Measurements from ENCODE around the gene DNAAF5.
A peak's percentile ranks its signal among the peaks of the same experiment; 100 is the strongest.

The DNAAF5 gene

DNA sequence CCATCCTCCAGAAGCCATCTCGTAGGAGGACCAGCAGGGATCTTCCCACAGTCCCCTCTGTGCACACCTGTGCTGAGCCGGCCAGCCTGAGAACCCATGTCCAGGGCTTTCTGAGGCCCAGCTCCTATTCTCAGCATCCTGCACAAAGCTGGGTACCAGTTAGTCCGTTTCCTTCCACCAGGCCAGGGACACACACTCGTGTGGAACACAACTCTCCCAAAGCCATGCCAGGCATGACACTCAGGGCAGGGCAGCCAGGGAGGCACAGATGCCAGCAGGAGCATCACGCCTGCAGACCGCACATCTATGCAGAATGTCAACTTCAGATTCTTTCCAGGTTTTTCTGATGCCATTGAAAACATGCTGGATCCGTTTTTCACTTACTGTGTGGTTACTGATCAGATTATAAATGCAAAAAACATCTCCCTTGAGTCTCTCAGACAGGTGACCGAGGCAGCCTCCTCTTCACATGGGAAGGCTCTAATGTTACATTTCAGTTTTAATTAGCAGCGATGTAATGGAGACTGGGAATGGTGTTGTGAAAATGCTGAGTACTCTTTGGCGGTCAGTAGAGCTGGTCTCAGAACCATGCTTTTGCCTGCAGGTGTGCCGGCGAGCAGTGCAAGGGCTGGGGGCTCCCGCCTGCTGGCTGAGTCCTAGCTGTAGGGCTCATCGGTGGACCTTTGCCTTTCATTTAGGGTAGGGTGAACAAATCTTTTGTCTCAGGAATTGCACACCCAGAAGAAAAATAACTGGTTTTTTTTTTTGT, 102.5 kb downstream of the DNAAF5 start:
- Mint-ChIP-seq H3K9me3 (no peaks in the 10 kb centered on the region), H3K27ac (peak overlapping the region in 1 of 2 donors; percentile 59), H3K27me3 (no peaks in the 10 kb centered on the region), H3K4me1 (peaks cover 64% of the 10 kb centered on the region), H3K4me3 (no peak overlapping the region)
- ATAC-seq (no peak), DNase-seq (no peak)

DNA sequence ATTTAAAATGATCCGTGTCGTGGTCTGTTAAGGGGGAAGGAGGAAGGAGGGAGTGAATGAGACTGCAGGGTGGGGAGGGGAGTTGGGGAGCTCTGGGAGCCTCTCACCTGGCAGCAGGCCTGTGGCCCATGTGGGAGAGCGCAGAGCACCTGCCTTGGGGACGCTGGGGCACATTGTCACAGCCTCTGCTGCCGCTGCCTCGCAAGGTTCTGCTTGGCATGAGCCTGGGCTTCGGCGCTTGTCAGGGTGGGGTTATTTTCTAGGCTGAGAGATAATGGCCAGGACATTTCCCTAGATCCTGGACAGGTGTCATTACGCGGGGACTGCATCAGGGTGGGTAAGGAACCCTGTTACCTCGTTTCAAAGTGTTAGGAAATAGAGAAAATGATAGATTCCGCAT, 103.6 kb downstream of the DNAAF5 start:
- Mint-ChIP-seq H3K27me3 (no peaks in the 10 kb centered on the region), H3K9me3 (no peaks in the 10 kb centered on the region), H3K4me1 (peaks cover 70% of the 10 kb centered on the region), H3K27ac (peak overlapping the region in 1 of 2 donors; percentile 42), H3K4me3 (peak overlapping the region in 1 of 2 donors; percentile 92)
- DNase-seq (no peak), ATAC-seq (no peak)

DNA sequence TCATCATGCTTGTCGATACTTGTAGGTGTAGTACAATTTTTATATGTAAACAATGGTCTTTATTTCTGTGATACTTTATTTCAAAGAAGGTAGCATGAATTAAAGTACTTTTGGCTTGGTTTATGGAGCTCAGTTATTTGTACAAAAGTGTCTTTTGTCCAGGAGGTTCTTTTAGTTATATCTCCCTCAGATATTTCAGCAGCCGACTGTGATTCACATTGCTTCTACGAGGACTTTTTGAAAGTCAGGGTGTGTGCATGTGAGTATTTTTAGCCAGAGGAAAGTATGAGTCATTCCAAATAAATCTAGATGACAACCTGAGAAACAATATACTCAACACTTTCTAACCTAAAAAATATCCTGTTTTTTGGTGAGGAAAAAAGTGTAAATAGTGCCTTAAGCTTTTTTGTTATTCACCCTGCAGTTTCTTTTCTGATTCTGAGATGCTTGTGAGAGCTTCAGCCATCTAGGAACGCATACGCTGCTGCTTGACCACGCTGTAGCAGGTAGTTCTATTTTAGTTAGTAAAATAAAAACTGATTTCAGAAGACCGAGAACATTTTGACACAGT, 105.2 kb downstream of the DNAAF5 start:
- no peaks in the 10 kb centered on the region for H3K27me3 Mint-ChIP-seq
- DNase-seq, result peak; percentile 11 to 37
- H3K9me3 Mint-ChIP-seq, result no peaks in the 10 kb centered on the region
- ATAC-seq, result peak; percentile 76
- H3K4me3 Mint-ChIP-seq, result peak overlapping the region; percentile 86 to 92
- H3K27ac Mint-ChIP-seq, result peak overlapping the region; percentile 99 to 100
- peaks cover 77% of the 10 kb centered on the region for H3K4me1 Mint-ChIP-seq

DNA sequence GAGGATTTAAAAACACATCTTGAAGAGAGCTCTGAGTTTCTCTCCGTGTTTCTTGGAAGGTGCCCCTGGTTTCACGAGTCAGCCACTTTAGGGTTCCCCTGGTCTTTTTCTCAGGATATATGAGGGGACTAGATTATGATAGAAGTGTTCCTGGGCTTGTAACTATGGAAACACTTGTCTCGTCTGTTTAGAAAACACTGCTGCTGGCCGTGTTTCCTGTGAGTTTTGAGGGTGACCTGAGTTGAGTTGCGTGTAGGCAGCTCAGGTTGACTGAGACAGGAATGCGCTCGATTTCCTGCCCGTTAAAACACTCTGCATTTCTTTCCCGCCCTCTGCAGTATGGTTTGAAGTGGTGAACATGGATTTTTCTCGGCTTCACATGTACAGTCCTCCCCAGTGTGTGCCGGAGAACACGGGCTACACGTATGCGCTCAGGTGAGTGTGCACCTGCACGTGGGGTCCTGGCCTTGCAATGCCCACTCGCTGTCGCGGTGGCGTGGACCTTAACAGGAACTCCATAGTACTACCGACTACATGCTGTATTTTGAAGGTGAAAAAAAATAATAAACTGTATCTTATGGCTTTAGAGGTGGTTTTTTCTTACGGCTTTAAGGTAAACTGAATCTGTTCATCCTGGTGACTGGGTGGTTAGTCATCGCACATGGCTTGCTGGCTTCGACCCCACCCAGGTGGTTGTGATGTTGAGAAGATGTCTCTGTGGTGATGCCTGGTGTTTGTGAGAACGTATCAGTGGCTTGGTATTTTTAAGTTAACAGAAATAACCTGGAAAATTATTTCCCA, 105.9 kb downstream of the DNAAF5 start, which contains the start of gene SUN1:
Gene SUN1 (plus strand): TSS at position 310 of the 801 bp plus-strand sequence. CDS start 49 bp downstream, at position 359.
- Mint-ChIP-seq H3K9me3 (no peaks in the 10 kb centered on the region), H3K27ac (peak within 1 kb of the TSS; percentile 99 to 100), H3K4me3 (peak within 1 kb of the TSS; percentile 86 to 92), H3K27me3 (no peaks in the 10 kb centered on the region), H3K4me1 (peaks cover 81% of the 10 kb centered on the region)
- ATAC-seq (peak; percentile 86), DNase-seq (peak; percentile 51 to 73)

DNA sequence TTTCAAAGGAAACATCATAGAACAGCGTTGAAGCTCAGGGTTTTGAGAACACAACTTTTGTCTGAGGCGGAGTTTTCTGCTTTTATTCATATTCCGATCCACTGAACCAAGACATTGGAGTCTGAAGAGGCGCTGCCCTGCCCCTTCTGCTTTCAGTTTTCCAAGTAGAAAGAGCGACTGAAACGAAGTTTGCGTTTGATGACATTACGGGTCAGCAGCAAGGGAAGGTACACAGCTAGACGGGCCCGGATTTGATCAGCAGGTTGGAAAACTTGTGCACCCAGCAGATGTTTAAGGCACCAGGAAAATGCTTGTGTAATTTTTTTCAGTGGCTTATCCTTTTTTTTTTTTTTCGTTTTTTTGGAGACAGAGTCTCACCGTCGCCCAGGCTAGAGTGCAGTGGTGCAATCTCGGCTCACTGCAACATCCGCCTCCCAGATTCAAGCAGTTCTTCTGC, 106.5 kb downstream of the DNAAF5 start:
- DNase-seq (no peak), ATAC-seq (no peak)
- peak overlapping the region; percentile 86 to 92 for H3K4me3 Mint-ChIP-seq
- H3K9me3 Mint-ChIP-seq, result no peaks in the 10 kb centered on the region
- H3K27ac Mint-ChIP-seq, result peak overlapping the region; percentile 99 to 100
- peaks cover 81% of the 10 kb centered on the region for H3K4me1 Mint-ChIP-seq
- H3K27me3 Mint-ChIP-seq, result no peaks in the 10 kb centered on the region

DNA sequence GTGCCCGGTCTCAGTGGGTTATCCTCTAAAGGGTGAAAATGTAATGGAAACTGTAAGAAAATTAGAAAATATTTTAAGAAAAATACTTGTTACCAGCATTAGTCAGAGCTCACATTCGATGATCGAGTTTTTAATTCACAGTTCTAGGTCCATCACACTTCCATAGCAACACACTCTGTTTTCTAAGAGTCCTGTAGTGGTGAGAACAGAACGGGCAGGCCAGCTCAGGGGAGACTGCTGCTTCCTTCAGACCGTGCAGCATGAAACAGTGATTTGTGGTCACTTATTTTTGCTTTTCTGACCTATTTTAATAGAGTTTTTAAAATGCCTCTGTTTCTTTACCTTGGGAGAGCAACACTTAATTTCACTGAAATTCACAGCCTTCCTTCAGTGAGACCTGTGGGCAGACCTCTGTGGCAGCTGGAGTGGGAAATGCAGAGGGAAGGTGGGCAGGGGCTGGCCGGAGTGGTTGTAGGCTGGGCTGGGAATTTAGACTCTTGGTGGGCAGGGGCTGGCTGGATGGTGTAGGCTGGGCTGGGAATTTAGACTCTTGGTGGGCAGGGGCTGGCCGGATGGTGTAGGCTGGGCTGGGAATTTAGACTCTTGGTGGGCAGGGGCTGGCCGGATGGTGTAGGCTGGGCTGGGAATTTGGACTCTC, 107.2 kb downstream of the DNAAF5 start:
- no peak for DNase-seq
- Mint-ChIP-seq H3K9me3 (no peaks in the 10 kb centered on the region), H3K4me1 (peaks cover 81% of the 10 kb centered on the region), H3K27me3 (no peaks in the 10 kb centered on the region), H3K4me3 (peak overlapping the region in 1 of 2 donors; percentile 92), H3K27ac (peak overlapping the region in 1 of 2 donors; percentile 18)
- ATAC-seq, result no peak

DNA sequence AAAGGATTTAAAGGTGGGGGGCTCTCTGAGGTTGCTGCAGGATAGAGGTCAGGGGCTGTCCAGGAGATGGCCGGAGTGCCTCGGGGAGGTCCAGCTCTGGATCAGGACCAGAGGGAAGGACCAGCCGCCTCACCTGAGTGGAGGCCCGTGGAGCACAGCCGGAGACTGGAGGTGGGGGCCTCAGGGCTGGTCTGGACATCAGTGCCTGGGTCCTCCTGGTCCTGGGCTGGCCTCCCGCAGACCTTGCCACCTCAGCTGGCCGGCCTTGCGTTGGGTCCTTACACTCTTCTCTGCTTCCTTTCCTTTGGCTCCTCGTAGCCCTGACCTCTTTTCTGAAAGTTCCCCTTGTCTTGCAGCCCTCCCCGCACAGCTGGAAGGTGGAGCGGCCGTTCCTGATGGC, 107.8 kb downstream of the DNAAF5 start:
- Mint-ChIP-seq H3K27ac (peak overlapping the region in 1 of 2 donors; percentile 60), H3K4me1 (peaks cover 77% of the 10 kb centered on the region), H3K27me3 (no peaks in the 10 kb centered on the region), H3K9me3 (no peaks in the 10 kb centered on the region), H3K4me3 (peak overlapping the region in 1 of 2 donors; percentile 25)
- no peak for ATAC-seq
- no peak for DNase-seq

DNA sequence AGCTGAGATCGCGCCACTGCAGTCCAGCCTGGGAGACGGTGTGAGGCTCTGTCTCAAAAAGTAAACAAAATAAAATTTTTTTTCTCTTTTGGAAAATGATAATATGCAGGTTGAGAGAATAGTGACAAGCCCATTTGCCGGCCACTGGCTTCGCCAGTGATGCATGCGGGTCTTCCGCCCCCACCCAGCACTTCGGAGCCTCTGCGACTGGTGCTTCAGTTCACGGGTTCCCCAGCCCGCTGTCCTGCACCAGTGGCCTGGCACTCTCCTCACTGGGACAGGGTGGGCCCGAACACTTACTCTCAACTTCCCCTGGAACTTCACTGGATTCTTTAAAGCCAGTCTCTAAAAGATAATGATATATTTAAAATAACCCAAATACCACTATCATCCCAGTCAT, 108.5 kb downstream of the DNAAF5 start:
- DNase-seq, result no peak
- Mint-ChIP-seq H3K27ac (no peak overlapping the region), H3K4me3 (no peak overlapping the region), H3K9me3 (no peaks in the 10 kb centered on the region), H3K4me1 (peaks cover 71% of the 10 kb centered on the region), H3K27me3 (no peaks in the 10 kb centered on the region)
- ATAC-seq, result no peak

DNA sequence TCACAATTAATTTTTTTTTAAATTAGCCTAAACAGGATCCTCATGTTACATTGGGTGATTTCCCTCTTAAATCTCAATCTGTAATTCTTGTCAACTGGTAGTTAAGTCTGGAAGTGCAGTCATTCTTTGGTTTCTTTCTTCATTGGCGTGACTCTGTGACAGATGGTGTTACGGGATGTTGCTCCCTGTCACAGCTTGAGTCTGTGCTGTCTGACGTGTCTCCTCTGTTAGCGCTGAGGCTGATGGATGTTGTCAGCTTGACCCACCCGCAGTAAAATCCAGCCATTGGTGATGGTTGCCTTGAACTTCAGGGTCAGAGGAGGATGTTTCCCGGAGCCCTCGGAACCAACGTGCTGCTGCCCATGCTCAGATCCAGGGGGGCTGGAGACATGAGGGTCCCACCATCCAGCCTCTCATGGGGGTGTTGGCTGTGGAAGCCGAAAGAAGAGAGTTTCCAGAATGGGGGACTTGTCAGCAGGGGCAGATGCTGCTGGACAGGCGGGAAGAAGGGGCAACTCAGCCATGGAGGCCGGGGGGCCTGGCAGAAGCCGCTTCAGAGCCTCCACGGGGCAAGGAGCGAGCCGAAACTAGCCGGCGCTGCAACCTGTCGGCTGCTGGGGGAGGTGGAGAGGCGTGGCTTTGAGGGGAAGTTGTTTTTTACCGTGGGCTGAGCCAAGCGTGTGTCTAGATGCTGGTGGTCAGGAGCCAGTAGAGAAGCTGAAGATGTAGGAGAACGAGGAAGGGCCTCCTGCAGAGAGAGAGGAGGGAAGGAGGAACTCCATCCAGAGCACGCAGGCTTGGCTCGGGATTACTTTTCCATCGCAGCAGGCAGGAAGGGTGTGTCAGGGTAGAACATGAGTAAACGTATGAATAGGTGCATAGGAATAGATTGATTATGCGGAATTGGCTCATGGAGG, 109.2 kb downstream of the DNAAF5 start:
- Mint-ChIP-seq H3K27ac (peak overlapping the region; percentile 19 to 67), H3K4me3 (peak overlapping the region in 1 of 2 donors; percentile 56), H3K9me3 (no peaks in the 10 kb centered on the region), H3K27me3 (no peaks in the 10 kb centered on the region), H3K4me1 (peaks cover 63% of the 10 kb centered on the region)
- DNase-seq, result no peak
- ATAC-seq, result no peak
